Stimulated activated naive CD8-positive, alpha-beta T cell treated with anti-CD3 and anti-CD28 coated beads, Interleukin-15, Interleukin-2, amounts not matched to agents 100 ng/mL and 50 ng/mL, for 24 hours (primary cell): Measurements from ENCODE around the gene ENHO.

Source experiments
- H3K27ac Mint-ChIP-seq: one replicate; pipeline ENCODE4 v1.8.0; 2021; ENCODE audit warnings: mild to moderate bottlenecking, mixed read lengths
- H3K27me3 Mint-ChIP-seq: one replicate; pipeline ENCODE4 v1.8.0; 2021; ENCODE audit warnings: mixed read lengths
- H3K36me3 Mint-ChIP-seq: one replicate; pipeline ENCODE4 v1.8.0; 2021; ENCODE audit warnings: low read depth, mixed read lengths
- H3K4me1 Mint-ChIP-seq: one replicate; pipeline ENCODE4 v1.8.0; 2021; ENCODE audit warnings: low read depth, mixed read lengths
- H3K4me3 Mint-ChIP-seq: one replicate; pipeline ENCODE4 v1.8.0; 2021; ENCODE audit warnings: mild to moderate bottlenecking, mixed read lengths
- H3K9me3 Mint-ChIP-seq: one replicate; pipeline ENCODE4 v1.8.0; 2021; ENCODE audit warnings: mixed read lengths

ENHO gene

DNA sequence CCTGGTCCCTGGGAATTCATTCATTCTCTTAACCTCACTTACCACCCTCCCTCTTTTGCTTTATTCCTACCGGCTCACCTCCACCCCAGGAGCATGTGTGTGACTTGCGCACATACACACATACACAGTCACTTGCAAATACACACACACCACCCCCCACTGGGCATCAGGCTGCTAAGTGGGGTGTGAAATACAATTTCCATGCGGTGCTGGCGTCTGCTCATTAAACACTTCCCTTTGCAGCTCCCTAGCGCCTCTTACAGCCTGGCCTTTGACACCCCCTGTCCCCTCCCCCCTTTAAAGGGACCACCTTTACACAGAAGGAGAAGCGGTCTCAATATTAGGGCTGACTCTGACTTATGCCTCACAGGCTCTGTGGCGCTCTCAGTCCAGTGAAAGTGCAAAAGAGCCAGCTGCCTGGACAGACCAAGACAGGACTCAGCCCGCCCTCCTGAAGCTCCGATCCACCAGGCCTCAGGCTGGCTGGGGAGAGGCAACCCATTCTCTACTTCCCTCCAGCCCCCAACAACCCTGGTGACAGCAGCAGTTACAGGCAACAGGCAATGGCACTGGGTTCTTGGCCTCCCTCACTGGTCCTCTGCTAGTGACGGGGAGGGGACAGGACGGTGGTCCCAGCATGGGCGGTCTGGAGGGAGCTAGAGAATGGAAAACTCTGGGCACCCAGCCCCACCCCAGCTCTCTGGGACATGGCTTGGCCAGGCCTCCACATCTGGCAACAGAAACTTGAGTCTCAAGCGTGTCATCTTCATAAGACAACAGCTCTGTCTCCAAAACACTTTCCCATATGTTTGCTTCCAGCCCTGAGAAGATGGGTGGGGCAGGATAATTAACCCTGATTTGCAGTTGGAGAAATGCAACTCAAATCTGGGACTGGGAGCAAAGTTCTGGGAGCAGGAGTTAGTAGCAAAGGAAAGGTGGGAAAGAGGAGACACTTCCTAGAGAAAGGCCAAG lies 12.0 kb downstream of the ENHO start:
- Mint-ChIP-seq H3K4me3 (no peak overlapping the region), H3K4me1 (no peaks in the 10 kb centered on the region), H3K27ac (no peak overlapping the region), H3K9me3 (no peaks in the 10 kb centered on the region), H3K27me3 (no peaks in the 10 kb centered on the region), H3K36me3 (no peaks in the 10 kb centered on the region)

- Mint-ChIP-seq H3K36me3 (no peaks in the 10 kb centered on the region), H3K27me3 (no peaks in the 10 kb centered on the region), H3K4me1 (no peaks in the 10 kb centered on the region), H3K4me3 (no peak overlapping the region), H3K27ac (no peak overlapping the region), H3K9me3 (no peaks in the 10 kb centered on the region)
Observed at GRCh38 chr9:34508951-34509350, 13.8 kb downstream of the ENHO start.

GRCh38 chr9:34508463-34508862 lies 14.3 kb downstream of the ENHO start:
- Mint-ChIP-seq H3K4me1 (no peaks in the 10 kb centered on the region), H3K27me3 (no peaks in the 10 kb centered on the region), H3K9me3 (no peaks in the 10 kb centered on the region), H3K27ac (no peak overlapping the region), H3K4me3 (no peak overlapping the region), H3K36me3 (no peaks in the 10 kb centered on the region)

- H3K9me3 Mint-ChIP-seq, result no peaks in the 10 kb centered on the region
- H3K36me3 Mint-ChIP-seq, result no peaks in the 10 kb centered on the region
- H3K4me1 Mint-ChIP-seq, result no peaks in the 10 kb centered on the region
- no peak overlapping the region for H3K4me3 Mint-ChIP-seq
- H3K27ac Mint-ChIP-seq, result no peak overlapping the region
- H3K27me3 Mint-ChIP-seq, result no peaks in the 10 kb centered on the region
Observed at GRCh38 chr9:34507966-34508365, 14.8 kb downstream of the ENHO start.

GRCh38 chr9:34507556-34507955 lies 15.2 kb downstream of the ENHO start:
- no peaks in the 10 kb centered on the region for H3K27me3 Mint-ChIP-seq
- H3K9me3 Mint-ChIP-seq, result no peaks in the 10 kb centered on the region
- no peak overlapping the region for H3K27ac Mint-ChIP-seq
- H3K4me3 Mint-ChIP-seq, result no peak overlapping the region
- no peaks in the 10 kb centered on the region for H3K4me1 Mint-ChIP-seq
- H3K36me3 Mint-ChIP-seq, result no peaks in the 10 kb centered on the region

DNA sequence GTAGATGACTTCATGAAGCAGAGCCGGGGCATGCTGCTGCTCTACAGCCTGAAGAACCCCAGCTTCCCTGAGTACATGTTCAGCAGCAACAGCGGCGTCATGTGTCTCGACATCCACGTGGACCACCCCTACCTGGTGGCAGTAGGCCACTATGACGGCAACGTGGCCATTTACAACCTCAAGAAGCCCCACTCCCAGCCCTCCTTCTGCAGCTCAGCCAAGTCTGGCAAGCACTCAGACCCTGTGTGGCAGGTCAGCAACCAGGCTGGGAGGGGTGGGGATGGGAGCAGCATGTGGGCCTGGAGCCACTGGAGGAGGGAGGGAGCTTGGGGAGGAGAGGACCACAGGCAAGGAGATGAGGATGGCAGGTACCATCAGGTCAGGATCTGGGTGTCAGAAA lies 16.2 kb downstream of the ENHO start:
- Mint-ChIP-seq H3K9me3 (no peaks in the 10 kb centered on the region), H3K36me3 (no peaks in the 10 kb centered on the region), H3K27me3 (no peaks in the 10 kb centered on the region), H3K4me3 (no peak overlapping the region), H3K27ac (no peak overlapping the region), H3K4me1 (no peaks in the 10 kb centered on the region)

GRCh38 chr9:34505370-34506120 lies 17.2 kb downstream of the ENHO start:
- Mint-ChIP-seq H3K4me3 (no peak overlapping the region), H3K4me1 (peaks cover 1% of the 10 kb centered on the region), H3K27me3 (no peaks in the 10 kb centered on the region), H3K9me3 (no peaks in the 10 kb centered on the region), H3K27ac (no peak overlapping the region), H3K36me3 (no peaks in the 10 kb centered on the region)

GRCh38 chr9:34503406-34503805 lies 19.4 kb downstream of the ENHO start:
- Mint-ChIP-seq H3K27me3 (peaks cover 12% of the 10 kb centered on the region), H3K27ac (no peak overlapping the region), H3K9me3 (no peaks in the 10 kb centered on the region), H3K4me1 (peaks cover 4% of the 10 kb centered on the region), H3K4me3 (no peak overlapping the region), H3K36me3 (no peaks in the 10 kb centered on the region)

DNA sequence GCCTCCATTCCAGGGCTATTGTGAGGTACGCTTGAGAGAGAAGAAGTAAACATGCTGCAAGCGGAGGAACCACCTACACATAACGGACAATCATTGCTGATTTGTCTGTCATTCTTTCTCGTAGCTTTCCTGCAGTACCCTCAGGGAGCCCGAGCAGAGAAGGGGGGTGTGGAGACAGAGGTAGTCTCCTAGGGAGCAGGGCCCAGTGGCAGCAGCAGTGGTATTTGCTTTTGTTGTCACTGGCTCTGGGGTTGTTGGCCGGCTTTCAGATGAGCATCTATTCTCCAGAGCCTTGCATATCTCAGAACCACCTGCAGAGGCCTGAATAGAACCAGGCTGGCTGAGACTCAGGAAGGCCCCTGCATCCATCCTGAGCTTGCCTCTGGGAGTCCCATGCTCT lies 19.9 kb downstream of the ENHO start:
- Mint-ChIP-seq H3K4me3 (no peak overlapping the region), H3K27ac (no peak overlapping the region), H3K27me3 (peaks cover 12% of the 10 kb centered on the region), H3K9me3 (no peaks in the 10 kb centered on the region), H3K36me3 (no peaks in the 10 kb centered on the region), H3K4me1 (peaks cover 4% of the 10 kb centered on the region)

DNA sequence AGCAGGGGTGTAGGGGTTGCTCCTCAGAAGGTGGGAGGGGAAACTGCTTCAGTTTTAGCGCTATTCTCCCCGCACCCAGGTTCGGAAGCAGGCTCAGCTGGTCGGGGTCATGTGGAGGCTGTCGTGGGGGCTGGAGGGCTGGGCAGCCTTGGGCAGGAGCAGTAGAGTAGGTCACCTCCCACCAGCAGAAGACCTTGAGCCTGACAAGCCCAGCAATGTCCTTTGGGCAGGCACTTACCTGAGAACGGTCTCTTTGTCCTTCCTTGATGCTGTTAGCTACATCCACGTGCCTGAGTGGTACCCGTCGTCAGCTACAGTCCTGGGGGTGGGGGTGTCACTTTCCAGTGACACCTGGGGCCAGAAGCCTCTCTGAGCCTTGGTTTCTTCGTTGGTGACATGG lies 20.3 kb downstream of the ENHO start:
- H3K36me3 Mint-ChIP-seq, result no peaks in the 10 kb centered on the region
- H3K27ac Mint-ChIP-seq, result no peak overlapping the region
- H3K27me3 Mint-ChIP-seq, result peaks cover 12% of the 10 kb centered on the region
- H3K9me3 Mint-ChIP-seq, result no peaks in the 10 kb centered on the region
- H3K4me1 Mint-ChIP-seq, result peaks cover 4% of the 10 kb centered on the region
- no peak overlapping the region for H3K4me3 Mint-ChIP-seq

- Mint-ChIP-seq H3K27ac (no peak overlapping the region), H3K9me3 (no peaks in the 10 kb centered on the region), H3K36me3 (no peaks in the 10 kb centered on the region), H3K27me3 (peaks cover 12% of the 10 kb centered on the region), H3K4me1 (peaks cover 4% of the 10 kb centered on the region), H3K4me3 (no peak overlapping the region)
Observed at GRCh38 chr9:34501889-34502425, 20.8 kb downstream of the ENHO start.

DNA sequence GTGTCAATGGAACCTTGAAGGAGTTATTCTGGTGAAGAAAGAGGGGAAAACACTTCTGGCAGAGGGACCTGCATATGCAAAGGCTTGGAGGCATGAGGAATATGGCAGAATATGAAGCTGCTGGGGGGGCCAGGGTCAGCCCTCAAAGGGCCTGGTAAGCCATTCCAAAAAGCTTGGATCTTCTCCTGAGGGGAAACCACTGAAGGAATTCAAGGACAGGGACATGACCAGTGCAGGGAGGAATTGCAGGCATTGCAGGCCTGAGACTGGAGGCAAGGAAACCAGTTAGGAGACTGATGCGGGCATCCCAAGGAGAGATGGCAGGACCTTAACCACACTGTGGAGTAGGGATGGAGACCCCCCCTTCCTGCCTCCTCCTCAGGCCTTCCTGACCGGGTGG lies 21.4 kb downstream of the ENHO start:
- H3K4me3 Mint-ChIP-seq, result no peak overlapping the region
- H3K36me3 Mint-ChIP-seq, result no peaks in the 10 kb centered on the region
- no peak overlapping the region for H3K27ac Mint-ChIP-seq
- H3K4me1 Mint-ChIP-seq, result peaks cover 4% of the 10 kb centered on the region
- H3K9me3 Mint-ChIP-seq, result no peaks in the 10 kb centered on the region
- H3K27me3 Mint-ChIP-seq, result peaks cover 12% of the 10 kb centered on the region

DNA sequence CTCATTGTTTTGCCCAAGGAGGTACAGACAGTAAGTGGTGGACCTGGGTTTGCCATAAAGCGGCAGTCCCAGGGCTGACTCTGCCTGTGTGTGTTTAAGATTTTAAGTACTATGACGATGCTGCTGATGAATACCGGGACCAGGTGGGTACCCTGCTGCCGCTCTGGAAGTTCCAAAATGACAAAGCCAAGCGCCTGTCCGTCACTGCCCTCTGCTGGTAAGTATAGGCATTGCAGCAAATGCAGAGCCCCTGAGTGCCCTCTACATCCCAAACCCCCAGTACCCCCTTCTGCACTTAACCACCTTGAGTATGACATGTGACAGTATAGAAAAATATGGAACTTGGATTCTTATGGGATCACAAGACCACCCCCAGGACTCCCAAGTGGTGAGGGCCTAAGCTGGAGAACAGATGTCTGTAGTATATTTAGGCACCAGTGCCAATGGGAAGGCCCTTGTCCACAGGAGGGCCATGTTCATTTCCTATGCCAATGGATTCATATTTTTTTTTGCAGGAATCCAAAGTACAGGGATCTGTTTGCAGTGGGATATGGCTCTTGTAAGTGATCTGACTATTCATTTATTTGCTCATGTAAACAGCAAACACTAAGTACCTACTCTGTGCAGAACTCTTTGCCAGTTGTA lies 22.0 kb downstream of the ENHO start:
- H3K27me3 Mint-ChIP-seq, result peaks cover 12% of the 10 kb centered on the region
- H3K36me3 Mint-ChIP-seq, result no peaks in the 10 kb centered on the region
- no peak overlapping the region for H3K27ac Mint-ChIP-seq
- no peak overlapping the region for H3K4me3 Mint-ChIP-seq
- H3K4me1 Mint-ChIP-seq, result peaks cover 4% of the 10 kb centered on the region
- no peaks in the 10 kb centered on the region for H3K9me3 Mint-ChIP-seq

DNA sequence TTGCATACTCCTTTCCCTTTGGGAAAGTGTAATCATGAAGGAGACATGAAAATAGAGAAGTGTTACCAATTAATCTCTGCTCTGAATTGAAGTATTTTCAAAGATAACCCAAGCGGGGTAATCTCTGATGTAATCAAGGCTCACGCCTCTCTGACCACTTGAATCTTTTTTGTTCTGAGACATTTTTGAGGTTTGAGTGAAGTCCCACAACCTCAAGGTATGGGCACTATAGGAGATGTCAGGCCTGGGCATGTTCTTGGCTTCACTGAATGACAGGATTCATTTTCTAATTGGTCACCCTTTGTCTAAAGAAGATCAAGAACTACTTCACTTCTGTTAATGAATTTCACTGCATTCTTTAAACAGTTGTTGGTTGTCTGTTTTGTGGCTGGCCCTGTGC lies 23.7 kb downstream of the ENHO start:
- no peak overlapping the region for H3K4me3 Mint-ChIP-seq
- H3K4me1 Mint-ChIP-seq, result peaks cover 4% of the 10 kb centered on the region
- peaks cover 15% of the 10 kb centered on the region for H3K27me3 Mint-ChIP-seq
- no peak overlapping the region for H3K27ac Mint-ChIP-seq
- no peaks in the 10 kb centered on the region for H3K36me3 Mint-ChIP-seq
- H3K9me3 Mint-ChIP-seq, result no peaks in the 10 kb centered on the region

DNA sequence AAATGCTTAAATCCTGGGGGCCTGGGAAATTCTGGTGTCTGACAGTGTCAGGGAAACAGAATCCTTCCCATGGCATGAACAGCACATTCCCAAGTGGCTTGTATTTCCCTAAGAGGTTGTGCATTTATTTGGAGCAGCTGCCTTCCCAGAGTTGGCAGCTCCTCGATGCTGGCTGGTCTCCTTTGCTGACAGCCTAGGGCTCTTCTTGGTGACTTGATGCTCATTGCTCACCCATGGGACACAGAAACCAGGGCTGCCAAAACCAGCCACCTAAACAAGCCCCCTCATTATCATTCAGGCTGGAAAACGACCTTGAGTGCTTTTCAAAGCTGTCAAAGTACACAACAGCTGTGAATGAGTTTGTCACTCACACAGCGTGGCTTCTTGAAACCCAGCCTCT lies 24.2 kb downstream of the ENHO start:
- peaks cover 4% of the 10 kb centered on the region for H3K4me1 Mint-ChIP-seq
- peaks cover 15% of the 10 kb centered on the region for H3K27me3 Mint-ChIP-seq
- H3K9me3 Mint-ChIP-seq, result no peaks in the 10 kb centered on the region
- no peaks in the 10 kb centered on the region for H3K36me3 Mint-ChIP-seq
- H3K4me3 Mint-ChIP-seq, result no peak overlapping the region
- H3K27ac Mint-ChIP-seq, result no peak overlapping the region
